ENCODE data around the gene ZNF628.

The ZNF628 gene

GRCh38 chr19:55529636-55530234 is 53.3 kb downstream of the ZNF628 start:
- DNase-seq (ENCODE audit: low read depth in 2 of 2), result no peak

DNA sequence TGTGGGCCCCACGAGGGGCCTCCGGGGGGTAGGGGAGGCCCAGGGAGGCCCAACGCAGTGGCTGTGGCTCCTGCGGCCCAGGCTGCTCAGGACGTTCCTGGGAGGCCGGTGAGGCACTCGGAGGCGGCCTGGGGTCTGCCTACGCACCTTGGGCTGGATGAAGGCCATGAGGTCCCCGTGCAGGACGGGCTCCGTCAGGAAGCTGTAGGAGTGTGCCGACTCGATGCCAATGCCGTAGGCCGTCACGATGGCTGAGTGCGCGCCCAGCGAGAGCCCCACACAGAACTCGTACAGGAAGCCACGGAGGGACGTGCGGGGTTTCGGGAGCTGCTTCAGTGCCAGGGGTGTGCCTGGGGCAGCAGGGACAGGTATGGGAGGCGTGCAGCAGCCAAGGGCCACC is 54.6 kb downstream of the ZNF628 start:
- DNase-seq (ENCODE audit: low read depth in 2 of 2), result no peak

Data from stimulated activated CD8-positive, alpha-beta memory T cell treated with anti-CD3 and anti-CD28 coated beads, Interleukin-2, amount 100 ng/mL, for 48 hours (primary cell).